Mesendoderm (in vitro differentiated cells): ENCODE data around the gene XPC.

Source experiments
- DNase-seq: peaks from one replicate; pipeline ENCODE4 v3.0.0; 2013
- H2AK5ac ChIP-seq: 2 replicates; pipeline ENCODE4 v1.6.1; 2013; ENCODE audit warnings: low read length, inconsistent platforms
- H2BK120ac ChIP-seq: 2 replicates; pipeline ENCODE4 v1.6.1; 2013; ENCODE audit warnings: low read depth, mild to moderate bottlenecking, low read length, moderate library complexity, mixed read lengths
- H2BK15ac ChIP-seq: replicated peaks from 2 replicates; pipeline ENCODE4 v1.6.1; 2013; ENCODE audit warnings: low read depth, mild to moderate bottlenecking, moderate library complexity
- H2BK5ac ChIP-seq: 2 replicates; pipeline ENCODE4 v1.6.1; 2013; ENCODE audit warnings: low read length, inconsistent platforms
- H3K18ac ChIP-seq: 2 replicates; pipeline ENCODE4 v1.6.1; 2013; ENCODE audit warnings: mild to moderate bottlenecking, low read length, mixed read lengths
- H3K23ac ChIP-seq: one replicate; pipeline ENCODE4 v1.6.1; 2013; ENCODE audit warnings: low read length
- H3K27ac ChIP-seq: 2 replicates; pipeline ENCODE4 v1.5.1; 2013; ENCODE audit warnings: low read depth, mild to moderate bottlenecking, inconsistent platforms, low read length, moderate library complexity
- H3K27me3 ChIP-seq: 2 replicates; pipeline ENCODE4 v1.6.1; 2013; ENCODE audit warnings: low read length, control low read depth, mild to moderate bottlenecking, inconsistent platforms; ENCODE audit not compliant: insufficient read depth, poor library complexity
- H3K36me3 ChIP-seq: 2 replicates; pipeline ENCODE4 v1.6.1; 2013; ENCODE audit warnings: low read length, inconsistent platforms; ENCODE audit not compliant: control insufficient read depth, insufficient read depth
- H3K4ac ChIP-seq: one replicate; pipeline ENCODE4 v1.6.1; 2013; ENCODE audit warnings: low read depth, mild to moderate bottlenecking, low read length, moderate library complexity
- H3K4me1 ChIP-seq: 2 replicates; pipeline ENCODE4 v1.6.1; 2013; ENCODE audit warnings: low read depth, low read length, inconsistent platforms; ENCODE audit not compliant: control insufficient read depth
- H3K4me2 ChIP-seq: 2 replicates; pipeline ENCODE4 v1.6.1; 2013; ENCODE audit warnings: low read length
- H3K4me3 ChIP-seq: 2 replicates; pipeline ENCODE4 v1.5.1; 2013; ENCODE audit warnings: mild to moderate bottlenecking, low read length
- H3K56ac ChIP-seq: one replicate; pipeline ENCODE4 v1.6.1; 2013; ENCODE audit warnings: low read length
- H3K79me1 ChIP-seq: 2 replicates; pipeline ENCODE4 v1.6.1; 2013; ENCODE audit warnings: low read length, inconsistent platforms
- H3K79me2 ChIP-seq: 2 replicates; pipeline ENCODE4 v1.6.1; 2013; ENCODE audit warnings: mild to moderate bottlenecking, low read length; ENCODE audit not compliant: control insufficient read depth, insufficient read depth
- H3K9ac ChIP-seq: 2 replicates; pipeline ENCODE4 v1.6.1; 2013; ENCODE audit warnings: low read length, inconsistent platforms
- H4K5ac ChIP-seq: one replicate; pipeline ENCODE4 v1.6.1; 2013; ENCODE audit warnings: low read length
- H4K8ac ChIP-seq: one replicate; pipeline ENCODE4 v1.6.1; 2013; ENCODE audit warnings: low read depth, mild to moderate bottlenecking, control low read depth, low read length, moderate library complexity
- WGBS: extraction: QIAGEN DNeasy Blood & Tissue Kit; methylation state at CpG from one replicate; pipeline ENCODE4 v1.1.7; 2013; ENCODE audit warnings: low lambda C conversion rate, missing lambda C conversion rate; ENCODE audit not compliant: insufficient coverage; ENCODE audit errors: extremely low coverage; 5-methylcytosine and 5-hydroxymethylcytosine counted together

XPC gene

DNA sequence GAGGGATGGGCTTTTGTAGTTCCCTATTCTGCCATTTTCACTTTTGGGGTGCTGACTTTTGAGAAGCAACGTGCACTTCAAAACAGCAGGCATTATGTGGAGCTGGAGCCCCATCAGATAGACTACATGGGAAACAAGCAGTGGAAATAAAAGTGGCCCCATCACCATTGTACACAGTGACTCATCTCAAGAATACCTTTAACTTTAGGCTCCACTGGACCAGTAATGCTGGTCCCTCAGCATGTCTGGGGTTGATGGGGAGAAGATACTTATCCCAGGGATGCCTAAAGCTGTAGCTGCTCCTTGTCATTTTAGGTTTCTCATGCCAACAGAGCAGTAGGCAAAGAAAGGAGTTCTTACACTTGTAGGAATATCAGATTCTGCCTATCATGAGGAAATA is 45.2 kb upstream of the XPC start:
- H2BK120ac ChIP-seq = no peak overlapping the region
- H4K8ac ChIP-seq = no peak overlapping the region
- no peak overlapping the region for H2BK15ac ChIP-seq
- H3K4me3 ChIP-seq = no peak overlapping the region
- H3K4me2 ChIP-seq = no peak overlapping the region
- no peak for DNase-seq
- WGBS = no CpG with 5 or more reads among the region's 1 CpG
- no peaks in the 10 kb centered on the region for H3K27me3 ChIP-seq
- H3K79me2 ChIP-seq = no peaks in the 10 kb centered on the region
- no peaks in the 10 kb centered on the region for H3K36me3 ChIP-seq
- H2BK5ac ChIP-seq = no peak overlapping the region
- H3K4me1 ChIP-seq = no peaks in the 10 kb centered on the region
- H3K56ac ChIP-seq = no peak overlapping the region
- no peak overlapping the region for H3K4ac ChIP-seq
- H3K23ac ChIP-seq = no peak overlapping the region
- no peak overlapping the region for H3K9ac ChIP-seq
- H2AK5ac ChIP-seq = no peak overlapping the region
- no peaks in the 10 kb centered on the region for H3K79me1 ChIP-seq
- no peak overlapping the region for H3K18ac ChIP-seq
- H4K5ac ChIP-seq = no peak overlapping the region
- H3K27ac ChIP-seq = no peak overlapping the region

DNA sequence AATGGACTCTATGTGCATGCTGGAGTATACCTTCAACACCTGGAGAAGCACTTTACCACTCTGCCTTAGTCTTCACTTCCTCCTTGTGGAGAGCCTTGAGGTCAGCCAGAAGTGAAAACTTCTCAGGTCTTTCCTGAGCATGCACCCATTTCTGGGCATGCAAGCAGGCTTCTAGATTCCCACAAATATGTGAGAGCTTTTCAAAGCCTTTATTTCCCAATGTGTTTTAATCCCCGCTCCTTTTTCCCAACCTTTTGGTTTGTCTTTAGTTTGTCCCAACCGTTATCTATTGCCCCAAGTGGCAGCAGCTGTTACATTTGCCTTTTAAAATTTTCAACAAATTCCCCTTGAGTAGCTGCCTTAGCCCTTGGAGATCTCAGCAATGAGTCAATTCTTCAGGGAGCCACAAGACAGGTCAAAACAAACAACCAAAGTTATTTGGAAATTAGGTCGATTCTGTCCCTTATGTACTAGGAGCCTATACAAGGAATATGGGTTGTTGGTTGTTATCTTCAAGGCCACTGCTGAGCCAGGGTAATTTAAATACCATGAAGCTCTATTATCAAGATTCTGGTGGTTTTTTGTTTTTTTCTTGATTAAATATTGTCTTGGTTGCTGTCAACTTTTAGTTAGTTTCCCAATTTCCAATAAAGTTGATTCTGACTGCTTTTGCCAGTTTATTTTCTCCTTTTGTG is 44.6 kb upstream of the XPC start:
- Histone ChIP-seq H2BK15ac (no peak overlapping the region), H2BK5ac (no peak overlapping the region), H3K79me2 (no peaks in the 10 kb centered on the region), H3K4me1 (no peaks in the 10 kb centered on the region), H3K4ac (no peak overlapping the region), H3K27me3 (no peaks in the 10 kb centered on the region), H3K4me2 (no peak overlapping the region), H3K18ac (no peak overlapping the region), H3K27ac (no peak overlapping the region), H2AK5ac (no peak overlapping the region), H3K56ac (no peak overlapping the region), H3K79me1 (no peaks in the 10 kb centered on the region), H3K4me3 (no peak overlapping the region), H3K9ac (no peak overlapping the region), H4K5ac (no peak overlapping the region), H2BK120ac (no peak overlapping the region), H4K8ac (no peak overlapping the region), H3K23ac (no peak overlapping the region), H3K36me3 (no peaks in the 10 kb centered on the region)
- WGBS = no CpG with 5 or more reads among the region's 3 CpGs
- no peak for DNase-seq

- no peak overlapping the region for H2AK5ac ChIP-seq
- no peak for DNase-seq
- H3K79me1 ChIP-seq = no peaks in the 10 kb centered on the region
- no peaks in the 10 kb centered on the region for H3K27me3 ChIP-seq
- H2BK15ac ChIP-seq = no peak overlapping the region
- no peak overlapping the region for H2BK120ac ChIP-seq
- no peak overlapping the region for H3K4me3 ChIP-seq
- H3K4me2 ChIP-seq = no peak overlapping the region
- H3K18ac ChIP-seq = no peak overlapping the region
- no peak overlapping the region for H3K27ac ChIP-seq
- no peak overlapping the region for H4K8ac ChIP-seq
- H3K36me3 ChIP-seq = no peaks in the 10 kb centered on the region
- H4K5ac ChIP-seq = no peak overlapping the region
- no peaks in the 10 kb centered on the region for H3K4me1 ChIP-seq
- no peak overlapping the region for H3K56ac ChIP-seq
- no peak overlapping the region for H3K9ac ChIP-seq
- no peak overlapping the region for H3K23ac ChIP-seq
- no peak overlapping the region for H3K4ac ChIP-seq
- no peak overlapping the region for H2BK5ac ChIP-seq
- no peaks in the 10 kb centered on the region for H3K79me2 ChIP-seq
- WGBS = no CpG with 5 or more reads among the region's 1 CpG
Measured at GRCh38 chr3:14222457-14222856, 44.1 kb upstream of the XPC start.

DNA sequence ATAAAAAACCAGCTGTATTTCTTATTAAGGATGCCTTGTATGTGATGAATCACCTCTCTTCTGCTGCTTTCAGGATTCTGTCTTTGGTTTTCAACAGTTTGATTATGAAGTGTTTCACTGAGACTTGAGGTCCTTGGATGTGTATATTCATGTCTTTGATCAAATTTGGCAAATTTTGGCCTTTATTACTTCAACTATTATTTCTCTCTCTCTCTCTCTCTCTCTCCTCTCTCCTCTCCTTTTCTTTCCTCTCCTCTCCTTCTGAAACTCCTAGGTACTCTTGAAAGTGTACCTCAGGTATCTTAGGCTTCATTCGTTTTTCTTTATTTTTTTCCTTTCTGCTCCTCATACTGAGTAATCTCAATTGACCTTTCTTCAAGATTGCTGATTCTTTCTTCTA is 43.5 kb upstream of the XPC start:
- Histone ChIP-seq H4K5ac (no peak overlapping the region), H3K79me2 (no peaks in the 10 kb centered on the region), H3K9ac (no peak overlapping the region), H3K4ac (no peak overlapping the region), H2AK5ac (no peak overlapping the region), H3K79me1 (no peaks in the 10 kb centered on the region), H3K4me2 (no peak overlapping the region), H2BK5ac (no peak overlapping the region), H2BK15ac (no peak overlapping the region), H3K4me3 (no peak overlapping the region), H3K27ac (no peak overlapping the region), H2BK120ac (no peak overlapping the region), H3K56ac (no peak overlapping the region), H3K23ac (no peak overlapping the region), H3K36me3 (no peaks in the 10 kb centered on the region), H3K4me1 (no peaks in the 10 kb centered on the region), H4K8ac (no peak overlapping the region), H3K27me3 (no peaks in the 10 kb centered on the region), H3K18ac (no peak overlapping the region)
- DNase-seq = no peak
- no CpG with 5 or more reads among the region's 1 CpG for WGBS

- H3K79me1 ChIP-seq = no peaks in the 10 kb centered on the region
Measured at GRCh38 chr3:14220933-14221332, 42.5 kb upstream of the XPC start.

DNA sequence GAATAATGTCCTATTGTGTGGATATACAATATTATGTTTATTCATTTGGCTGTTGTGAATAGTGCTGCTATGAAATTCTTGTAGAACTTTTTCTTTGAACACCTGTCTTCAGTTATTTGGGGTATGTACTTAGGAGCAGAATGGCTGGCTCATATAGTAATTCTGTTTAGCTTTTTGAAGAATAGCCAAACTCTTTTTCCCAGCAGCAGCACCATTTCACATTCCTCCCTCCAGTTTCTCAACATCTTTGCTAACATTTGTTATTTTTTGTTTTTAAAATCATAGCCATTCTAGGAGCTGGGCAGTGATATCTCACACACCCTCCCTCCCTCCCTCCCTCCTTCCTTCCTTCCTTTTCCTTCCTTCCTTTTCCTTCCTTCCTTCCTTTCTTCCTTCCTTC is 40.0 kb upstream of the XPC start:
- H3K18ac ChIP-seq = no peak overlapping the region
- H3K4me2 ChIP-seq = no peak overlapping the region
- no peak for DNase-seq
- H2BK5ac ChIP-seq = no peak overlapping the region
- H3K79me1 ChIP-seq = no peaks in the 10 kb centered on the region
- H3K27ac ChIP-seq = no peak overlapping the region
- H2BK15ac ChIP-seq = no peak overlapping the region
- H3K27me3 ChIP-seq = no peaks in the 10 kb centered on the region
- no peak overlapping the region for H3K56ac ChIP-seq
- H4K5ac ChIP-seq = no peak overlapping the region
- no peak overlapping the region for H2AK5ac ChIP-seq
- no peak overlapping the region for H3K23ac ChIP-seq
- H3K4me1 ChIP-seq = no peaks in the 10 kb centered on the region
- no peak overlapping the region for H2BK120ac ChIP-seq
- H3K79me2 ChIP-seq = no peaks in the 10 kb centered on the region
- H3K9ac ChIP-seq = no peak overlapping the region
- no peak overlapping the region for H4K8ac ChIP-seq
- H3K4me3 ChIP-seq = no peak overlapping the region
- no peak overlapping the region for H3K4ac ChIP-seq
- H3K36me3 ChIP-seq = no peaks in the 10 kb centered on the region

More at GRCh38 chr3:14220933-14221332, 42.5 kb upstream of the XPC start:
- Histone ChIP-seq H3K18ac (no peak overlapping the region), H3K27me3 (no peaks in the 10 kb centered on the region), H2AK5ac (no peak overlapping the region), H4K5ac (no peak overlapping the region), H2BK15ac (no peak overlapping the region), H2BK120ac (no peak overlapping the region), H4K8ac (no peak overlapping the region), H3K56ac (no peak overlapping the region), H3K4me1 (no peaks in the 10 kb centered on the region), H3K36me3 (no peaks in the 10 kb centered on the region), H3K4me3 (no peak overlapping the region), H3K4me2 (no peak overlapping the region), H3K9ac (no peak overlapping the region), H3K4ac (no peak overlapping the region), H3K27ac (no peak overlapping the region), H2BK5ac (no peak overlapping the region), H3K79me2 (no peaks in the 10 kb centered on the region), H3K23ac (no peak overlapping the region)
- WGBS = no CpG with 5 or more reads among the region's 1 CpG
- DNase-seq = no peak
